Stimulated activated CD4-positive, alpha-beta T cell treated with anti-CD3 and anti-CD28 coated beads, Interleukin-15, amount 100 ng/mL, for 48 hours (primary cell): ENCODE measurements around the gene PCDHA3.
"Not testable (repeated sequence)": the region's sequence is repeated elsewhere in the genome, so short reads cannot be mapped to it uniquely, and the experiment has no call there.

Experiments used
- DNase-seq, 2 donors: peaks; one replicate each; pipeline ENCODE4 v3.0.0-alpha.2; 2020; ENCODE audit warnings: low read depth in 2 of 2

Gene PCDHA3

GRCh38 chr5:140821375-140822280 is 20.8 kb downstream of the PCDHA3 start, which contains the start of gene PCDHA5:
PCDHA5 (plus strand) TSS chr5:140821613.
- DNase-seq: peak in 1 of 2 donors; percentile 16

GRCh38 chr5:140822281-140822629 is 21.4 kb downstream of the PCDHA3 start:
- DNase-seq: no peak

DNA sequence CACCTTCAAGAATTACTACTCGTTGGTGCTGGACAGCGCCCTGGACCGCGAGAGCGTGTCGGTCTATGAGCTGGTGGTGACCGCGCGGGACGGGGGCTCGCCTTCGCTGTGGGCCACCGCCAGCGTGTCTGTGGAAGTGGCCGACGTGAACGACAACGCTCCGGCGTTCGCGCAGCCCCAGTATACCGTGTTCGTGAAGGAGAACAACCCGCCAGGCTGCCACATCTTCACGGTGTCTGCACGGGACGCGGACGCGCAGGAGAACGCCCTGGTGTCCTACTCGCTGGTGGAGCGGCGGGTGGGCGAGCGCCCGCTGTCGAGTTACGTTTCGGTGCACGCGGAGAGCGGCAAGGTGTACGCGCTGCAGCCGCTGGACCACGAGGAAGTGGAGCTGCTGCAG is 22.1 kb downstream of the PCDHA3 start:
- not testable (repeated sequence) for DNase-seq

DNA sequence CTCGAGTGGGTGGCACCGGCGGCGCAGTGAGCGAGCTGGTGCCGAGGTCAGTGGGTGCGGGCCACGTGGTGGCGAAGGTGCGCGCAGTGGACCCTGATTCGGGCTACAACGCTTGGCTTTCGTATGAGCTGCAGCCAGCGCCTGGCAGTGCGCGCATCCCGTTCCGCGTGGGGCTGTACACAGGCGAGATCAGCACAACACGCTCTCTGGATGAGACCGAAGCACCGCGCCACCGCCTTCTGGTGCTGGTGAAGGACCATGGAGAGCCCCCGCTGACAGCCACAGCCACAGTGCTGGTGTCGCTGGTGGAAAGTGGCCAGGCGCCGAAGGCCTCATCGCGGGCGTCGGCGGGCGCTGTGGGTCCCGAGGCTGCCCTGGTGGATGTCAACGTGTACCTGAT is 22.6 kb downstream of the PCDHA3 start:
- DNase-seq: no peak

DNA sequence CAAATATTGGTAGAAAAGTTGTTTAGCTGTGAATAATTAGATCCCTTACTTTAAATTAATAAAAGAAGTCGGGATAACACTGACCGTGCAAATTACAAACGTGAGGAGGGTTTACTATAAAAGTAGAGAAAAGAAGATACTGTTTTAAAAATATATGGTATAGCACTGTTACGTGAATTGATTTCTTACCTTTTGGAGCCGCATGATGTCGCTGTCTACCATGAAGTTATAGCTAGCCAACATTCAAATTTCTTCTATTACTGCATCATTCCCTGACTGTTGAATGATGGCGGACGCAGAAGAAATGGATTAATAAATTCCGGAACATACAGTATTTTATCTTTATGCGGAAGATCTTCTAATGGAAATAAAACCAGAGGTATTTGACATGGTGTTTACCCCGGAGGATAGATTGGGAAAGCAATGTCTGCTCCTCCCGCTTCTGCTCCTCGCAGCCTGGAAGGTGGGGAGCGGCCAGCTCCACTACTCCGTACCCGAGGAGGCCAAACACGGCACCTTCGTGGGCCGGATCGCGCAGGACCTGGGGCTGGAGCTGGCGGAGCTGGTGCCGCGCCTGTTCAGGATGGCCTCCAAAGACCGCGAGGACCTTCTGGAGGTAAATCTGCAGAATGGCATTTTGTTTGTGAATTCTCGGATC is 27.0 kb downstream of the PCDHA3 start, which contains the start of gene PCDHA6:
TSS of gene PCDHA6 (plus strand) at position 257 of the 658 bp plus-strand sequence. CDS start at position 389, 132 bp downstream.
- DNase-seq: no peak

GRCh38 chr5:140828362-140828737 is 27.5 kb downstream of the PCDHA3 start:
- DNase-seq: no peak

GRCh38 chr5:140829511-140830501 is 28.9 kb downstream of the PCDHA3 start:
- not testable (repeated sequence) for DNase-seq

DNA sequence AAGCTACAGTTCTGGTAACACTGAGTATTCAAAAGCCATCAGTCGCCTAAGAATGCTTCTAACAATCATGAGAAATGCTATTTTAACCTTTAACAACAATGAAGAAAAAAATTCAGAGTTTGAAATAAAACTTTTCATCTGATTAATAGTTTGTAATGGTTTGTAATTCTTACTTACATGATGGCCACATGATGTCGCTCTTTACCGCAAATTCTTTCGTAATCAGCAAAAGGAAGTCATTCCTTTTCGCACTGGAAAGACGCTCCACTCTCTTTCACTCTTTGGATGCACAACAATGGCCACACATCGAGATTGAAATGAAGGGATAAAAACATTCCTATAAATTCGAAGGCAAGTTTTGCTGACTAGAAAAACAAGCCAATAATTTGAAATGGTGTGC is 33.1 kb downstream of the PCDHA3 start, which contains the start of gene PCDHA7:
TSS of gene PCDHA7 (plus strand) at position 277 of the 400 bp plus-strand sequence. CDS start at position 392, 115 bp downstream.
- DNase-seq: no peak

DNA sequence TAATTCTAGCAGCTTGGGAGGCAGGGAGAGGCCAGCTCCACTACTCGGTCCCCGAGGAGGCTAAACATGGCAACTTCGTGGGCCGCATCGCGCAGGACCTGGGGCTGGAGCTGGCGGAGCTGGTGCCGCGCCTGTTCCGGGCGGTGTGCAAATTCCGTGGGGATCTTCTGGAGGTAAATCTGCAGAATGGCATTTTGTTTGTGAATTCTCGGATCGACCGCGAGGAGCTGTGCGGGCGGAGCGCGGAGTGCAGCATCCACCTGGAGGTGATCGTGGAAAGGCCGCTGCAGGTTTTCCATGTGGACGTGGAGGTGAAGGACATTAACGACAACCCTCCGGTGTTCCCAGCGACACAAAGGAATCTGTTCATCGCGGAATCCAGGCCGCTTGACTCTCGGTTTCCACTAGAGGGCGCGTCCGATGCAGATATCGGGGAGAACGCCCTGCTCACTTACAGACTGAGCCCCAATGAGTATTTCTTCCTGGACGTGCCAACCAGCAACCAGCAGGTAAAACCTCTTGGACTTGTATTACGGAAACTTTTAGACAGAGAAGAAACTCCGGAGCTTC is 33.7 kb downstream of the PCDHA3 start:
- not testable (repeated sequence) for DNase-seq

GRCh38 chr5:140835622-140836510 is 35.0 kb downstream of the PCDHA3 start:
- DNase-seq: no peak

DNA sequence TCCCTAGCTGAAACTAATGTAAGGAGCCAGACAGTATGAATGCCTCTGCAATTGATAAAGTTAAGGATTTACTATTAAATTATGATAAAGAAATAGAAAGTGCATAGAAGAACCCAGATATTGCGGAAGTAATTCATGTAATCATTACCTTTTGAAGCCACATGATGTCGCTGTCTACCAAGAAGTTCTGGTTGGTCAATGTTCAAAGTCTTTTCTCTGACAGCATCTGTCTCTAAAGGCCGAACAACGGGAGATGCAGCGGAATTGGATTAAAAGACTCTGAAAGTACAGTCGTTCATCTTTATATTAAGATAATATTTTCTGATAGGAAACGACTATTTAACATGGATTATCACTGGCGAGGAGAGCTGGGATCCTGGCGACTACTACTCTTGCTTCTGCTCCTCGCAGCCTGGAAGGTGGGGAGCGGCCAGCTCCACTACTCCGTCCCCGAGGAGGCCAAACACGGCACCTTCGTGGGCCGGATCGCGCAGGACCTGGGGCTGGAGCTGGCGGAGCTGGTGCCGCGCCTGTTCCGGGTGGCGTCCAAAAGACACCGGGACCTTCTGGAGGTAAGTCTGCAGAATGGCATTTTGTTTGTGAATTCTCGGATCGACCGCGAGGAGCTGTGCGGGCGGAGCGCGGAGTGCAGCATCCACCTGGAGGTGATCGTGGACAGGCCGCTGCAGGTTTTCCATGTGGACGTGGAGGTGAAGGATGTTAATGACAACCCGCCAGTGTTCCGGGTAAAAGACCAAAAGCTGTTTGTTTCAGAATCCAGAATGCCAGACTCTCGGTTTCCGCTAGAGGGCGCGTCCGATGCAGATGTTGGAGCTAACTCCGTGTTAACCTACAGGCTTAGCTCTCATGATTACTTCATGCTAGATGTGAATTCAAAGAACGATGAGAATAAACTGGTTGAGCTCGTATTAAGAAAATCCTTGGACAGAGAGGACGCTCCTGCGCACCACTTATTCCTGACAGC is 40.4 kb downstream of the PCDHA3 start, which contains the start of gene PCDHA8:
TSS of gene PCDHA8 (plus strand) at position 210 of the 985 bp plus-strand sequence. CDS start at position 345, 135 bp downstream.
- no peak for DNase-seq

DNA sequence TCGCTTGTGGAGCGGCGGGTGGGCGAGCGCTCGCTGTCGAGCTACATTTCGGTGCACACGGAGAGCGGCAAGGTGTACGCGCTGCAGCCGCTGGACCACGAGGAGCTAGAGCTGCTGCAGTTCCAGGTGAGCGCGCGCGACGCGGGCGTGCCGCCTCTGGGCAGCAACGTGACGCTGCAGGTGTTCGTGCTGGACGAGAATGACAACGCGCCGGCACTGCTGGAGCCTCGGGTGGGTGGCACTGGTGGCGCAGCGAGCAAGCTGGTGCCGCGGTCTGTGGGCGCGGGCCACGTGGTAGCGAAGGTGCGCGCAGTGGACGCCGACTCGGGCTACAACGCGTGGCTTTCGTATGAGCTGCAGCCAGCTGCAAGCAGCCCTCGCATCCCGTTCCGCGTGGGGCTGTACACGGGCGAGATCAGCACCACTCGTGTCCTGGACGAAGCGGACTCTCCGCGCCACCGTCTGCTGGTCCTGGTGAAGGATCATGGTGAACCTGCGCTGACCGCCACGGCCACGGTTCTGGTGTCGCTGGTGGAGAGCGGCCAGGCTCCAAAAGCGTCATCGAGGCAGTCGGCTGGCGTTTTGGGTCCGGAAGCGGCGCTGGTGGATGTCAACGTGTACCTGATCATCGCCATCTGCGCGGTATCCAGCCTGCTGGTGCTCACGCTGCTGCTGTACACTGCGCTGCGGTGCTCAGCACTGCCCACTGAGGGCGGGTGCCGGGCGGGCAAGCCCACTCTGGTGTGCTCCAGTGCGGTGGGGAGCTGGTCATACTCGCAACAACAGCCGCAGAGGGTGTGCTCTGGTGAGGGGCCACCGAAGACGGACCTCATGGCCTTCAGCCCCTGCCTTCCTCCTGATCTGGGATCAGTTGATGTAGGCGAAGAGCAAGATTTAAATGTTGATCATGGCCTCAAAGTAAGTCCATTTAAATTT is 42.2 kb downstream of the PCDHA3 start:
- no peak for DNase-seq

DNA sequence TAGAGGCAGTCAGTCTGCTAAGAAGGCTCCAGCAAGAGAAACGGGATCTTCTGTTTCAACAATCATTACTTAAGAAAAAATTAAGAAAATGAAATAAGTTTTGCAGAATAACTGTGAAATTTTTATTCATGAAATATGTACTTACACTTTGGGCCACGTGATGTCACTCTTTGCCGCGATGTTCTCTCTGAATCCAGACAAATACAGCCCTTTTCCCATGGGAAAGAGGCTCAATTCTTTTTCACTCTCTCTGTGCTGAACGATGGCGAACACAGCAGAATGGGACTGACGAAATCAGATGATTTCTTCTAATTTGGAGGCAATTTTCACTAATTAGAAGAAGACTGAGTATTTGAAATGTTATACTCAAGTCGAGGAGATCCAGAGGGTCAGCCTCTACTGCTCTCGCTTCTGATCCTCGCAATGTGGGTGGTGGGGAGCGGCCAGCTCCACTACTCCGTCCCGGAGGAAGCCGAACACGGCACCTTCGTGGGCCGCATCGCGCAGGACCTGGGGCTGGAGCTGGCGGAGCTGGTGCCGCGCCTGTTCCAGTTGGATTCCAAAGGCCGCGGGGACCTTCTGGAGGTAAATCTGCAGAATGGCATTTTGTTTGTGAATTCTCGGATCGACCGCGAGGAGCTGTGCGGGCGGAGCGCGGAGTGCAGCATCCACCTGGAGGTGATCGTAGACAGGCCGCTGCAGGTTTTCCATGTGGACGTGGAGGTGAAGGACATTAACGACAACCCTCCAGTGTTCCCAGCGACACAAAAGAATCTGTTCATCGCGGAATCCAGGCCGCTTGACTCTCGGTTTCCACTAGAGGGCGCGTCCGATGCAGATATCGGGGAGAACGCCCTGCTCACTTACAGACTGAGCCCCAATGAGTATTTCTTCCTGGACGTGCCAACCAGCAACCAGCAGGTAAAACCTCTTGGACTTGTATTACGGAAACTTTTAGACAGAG is 47.6 kb downstream of the PCDHA3 start, which contains the start of gene PCDHA9:
TSS of gene PCDHA9 (plus strand) at position 244 of the 964 bp plus-strand sequence. CDS start at position 358, 114 bp downstream.
- not testable (repeated sequence) for DNase-seq

GRCh38 chr5:140849831-140850634 is 49.2 kb downstream of the PCDHA3 start:
- not testable (repeated sequence) for DNase-seq
